B cell (primary cell): ENCODE results near the gene JARID2.

Experiments
- CTCF ChIP-seq: fragments of 200-600 bp; IDR thresholded peaks from one replicate; pipeline ENCODE4 v1.8.0; 2022; ENCODE audit warnings: antibody characterized with exemption, mild to moderate bottlenecking
- EZH2 ChIP-seq: IDR thresholded peaks from 2 replicates; pipeline ENCODE4 v1.6.1; 2012; ENCODE audit warnings: borderline replicate concordance, low read depth, mild to moderate bottlenecking, moderate library complexity, low read length; ENCODE audit not compliant: insufficient read depth, poor library complexity, severe bottlenecking

GRCh38 chr6:15522026-15522425 is 276.2 kb downstream of the JARID2 start:
- no peak for TF ChIP-seq CTCF
- no peak for TF ChIP-seq EZH2
